SK-N-MC (cell line): ENCODE data around the gene FSTL4.

ENCODE experiments used
- DNase-seq: peaks from one replicate; pipeline ENCODE4 v3.0.0-alpha.2; 2011; ENCODE audit warnings: low read depth, low spot score
- H3K27ac ChIP-seq: fragments of 200-600 bp; sonication (generic); 2 replicates; pipeline ENCODE4 v1.5.1; 2016; ENCODE audit warnings: mixed run types
- H3K36me3 ChIP-seq: fragments of 200-600 bp; sonication (generic); 2 replicates; pipeline ENCODE4 v1.6.1; 2017; ENCODE audit warnings: antibody characterized with exemption, low read length, mixed read lengths; ENCODE audit not compliant: insufficient read depth
- H3K4me3 ChIP-seq: fragments of 200-600 bp; sonication (generic); 2 replicates; pipeline ENCODE4 v1.5.1; 2016
- H3K9ac ChIP-seq: fragments of 200-600 bp; sonication (generic); 2 replicates; pipeline ENCODE4 v1.8.0; 2017; ENCODE audit warnings: mixed run types, mixed read lengths; ENCODE audit not compliant: insufficient read length
- H3K9me3 ChIP-seq: fragments of 200-600 bp; sonication (generic); 2 replicates; pipeline ENCODE4 v1.6.1; 2017; ENCODE audit warnings: low read depth, mild to moderate bottlenecking, antibody characterized with exemption, low read length, moderate library complexity, mixed read lengths
- EZH2 ChIP-seq: fragments of 200-600 bp; sonication (generic); IDR thresholded peaks from one replicate; pipeline ENCODE4 v1.6.1; 2017; ENCODE audit warnings: antibody characterized with exemption
- FOXP2 ChIP-seq: optimal IDR thresholded peaks from 2 replicates; pipeline ENCODE3; 2011; ENCODE audit warnings: mild to moderate bottlenecking, moderate library complexity; ENCODE audit not compliant: insufficient read depth; ENCODE audit errors: extremely low read length, control extremely low read depth
- POLR2AphosphoS5 ChIP-seq: IDR thresholded peaks from 2 replicates; pipeline ENCODE4 v1.6.1; 2012; ENCODE audit warnings: mild to moderate bottlenecking, low read depth, low read length, borderline replicate concordance

Gene FSTL4

DNA sequence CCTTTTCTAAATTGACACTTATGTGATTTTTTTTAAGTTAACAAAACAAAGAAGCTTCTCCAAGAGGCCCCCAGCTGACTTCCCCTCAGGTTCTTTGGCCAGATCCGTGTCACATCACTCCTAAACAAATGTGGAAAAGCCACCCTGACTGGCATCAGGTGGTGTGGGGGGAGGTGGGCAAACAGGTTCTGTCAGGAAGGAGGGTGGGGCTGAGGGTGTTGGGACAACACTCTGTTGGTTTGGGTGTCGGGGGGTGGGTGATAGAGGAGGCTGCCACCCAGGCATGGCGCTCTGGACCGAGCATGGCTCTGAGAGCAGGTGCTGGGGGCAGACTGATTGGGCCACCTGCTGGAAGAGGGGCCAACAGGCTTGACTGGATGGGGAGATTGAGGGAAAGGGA, 349.7 kb downstream of the FSTL4 start:
- H3K36me3 ChIP-seq = no peaks in the 10 kb centered on the region
- H3K4me3 ChIP-seq = no peak overlapping the region
- TF ChIP-seq EZH2 = no peak
- TF ChIP-seq FOXP2 = no peak
- H3K9ac ChIP-seq = no peak overlapping the region
- DNase-seq = no peak
- no peaks in the 10 kb centered on the region for H3K9me3 ChIP-seq
- H3K27ac ChIP-seq = no peak overlapping the region

DNA sequence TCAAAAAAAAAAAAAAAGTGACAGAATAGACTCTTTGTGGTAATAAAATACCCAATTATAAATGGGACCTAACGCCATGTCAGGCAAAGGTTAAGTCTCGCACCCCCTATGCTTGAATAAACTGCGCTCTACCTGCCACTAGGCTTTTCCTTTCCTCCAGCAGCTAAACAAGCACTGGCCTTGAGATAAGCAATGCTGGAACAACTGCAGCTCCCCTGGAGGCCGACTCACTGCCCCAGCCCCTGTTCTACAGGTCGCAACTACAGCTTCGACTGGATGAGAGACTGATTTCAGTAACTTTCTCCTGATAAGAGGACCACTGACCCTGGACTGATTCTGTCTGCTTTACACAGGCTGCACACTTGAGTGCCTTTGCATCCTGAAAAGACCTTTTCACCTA, 350.3 kb downstream of the FSTL4 start:
- no peak for DNase-seq
- no peak overlapping the region for H3K4me3 ChIP-seq
- no peak overlapping the region for H3K27ac ChIP-seq
- no peaks in the 10 kb centered on the region for H3K9me3 ChIP-seq
- TF ChIP-seq EZH2 (no peak), FOXP2 (no peak), POLR2AphosphoS5 (no peak)
- no peak overlapping the region for H3K9ac ChIP-seq
- no peaks in the 10 kb centered on the region for H3K36me3 ChIP-seq

DNA sequence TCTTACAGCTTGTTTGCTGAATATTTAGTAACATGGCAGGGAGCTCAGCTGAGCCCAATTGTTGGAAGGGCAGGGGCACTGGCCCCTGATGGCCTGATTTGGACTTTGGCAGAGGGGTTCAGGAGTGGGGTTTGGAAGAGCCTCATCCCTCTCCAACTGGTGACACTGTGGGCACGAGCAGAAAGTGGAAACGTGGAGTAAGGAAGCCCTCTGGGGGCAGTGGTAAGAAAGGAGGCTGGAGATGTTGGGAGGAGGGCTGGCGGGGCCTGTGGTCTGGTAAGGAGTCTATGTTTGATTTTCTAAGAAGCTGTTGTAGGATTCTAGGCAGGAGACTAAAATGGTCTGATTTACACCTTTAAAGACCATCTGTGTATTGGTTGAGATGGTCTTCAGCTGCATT, 351.6 kb downstream of the FSTL4 start:
- no peaks in the 10 kb centered on the region for H3K9me3 ChIP-seq
- no peak for DNase-seq
- no peak overlapping the region for H3K4me3 ChIP-seq
- TF ChIP-seq POLR2AphosphoS5 = no peak
- no peak for TF ChIP-seq EZH2
- TF ChIP-seq FOXP2 = no peak
- no peak overlapping the region for H3K27ac ChIP-seq
- no peak overlapping the region for H3K9ac ChIP-seq
- no peaks in the 10 kb centered on the region for H3K36me3 ChIP-seq

DNA sequence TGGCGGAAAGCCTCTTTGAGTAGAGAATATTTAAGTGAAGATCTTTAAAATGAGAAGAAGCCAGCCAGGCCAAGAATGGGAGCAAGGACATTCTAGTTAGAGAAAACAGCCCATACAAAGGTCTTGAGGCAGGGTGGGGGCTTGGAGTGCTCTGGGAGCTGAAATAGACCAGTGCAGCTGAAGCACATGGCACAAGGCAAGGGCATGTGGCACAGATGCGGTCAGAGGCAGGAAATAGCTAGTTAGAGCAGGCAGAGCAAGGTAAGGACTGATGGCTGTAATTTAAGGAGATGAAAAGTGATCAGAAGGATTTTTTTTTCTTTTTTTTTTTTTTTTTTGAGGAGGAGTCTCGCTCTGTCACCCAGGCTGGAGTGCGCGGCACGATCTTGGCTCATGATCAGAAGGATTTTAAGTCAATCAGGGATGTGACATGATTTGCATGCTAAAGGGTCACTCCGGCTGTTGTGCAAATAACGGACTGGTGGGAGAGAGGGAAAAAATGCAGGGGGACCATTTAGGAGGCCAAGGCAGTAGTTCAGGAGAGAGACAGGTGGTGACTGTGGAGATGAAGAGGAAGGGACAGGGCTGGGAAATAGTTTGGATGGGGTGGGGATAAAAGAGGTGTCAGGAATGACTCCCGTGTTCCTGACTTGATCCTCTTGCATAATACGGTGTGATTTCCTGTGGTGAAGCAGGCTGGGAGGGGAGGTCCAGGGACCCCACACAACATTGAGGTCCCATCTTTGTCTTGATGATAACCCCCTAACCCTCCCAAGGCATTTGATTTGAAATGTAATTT, 352.9 kb downstream of the FSTL4 start:
- TF ChIP-seq FOXP2 (no peak), POLR2AphosphoS5 (no peak), EZH2 (no peak)
- no peak for DNase-seq
- H3K36me3 ChIP-seq = no peaks in the 10 kb centered on the region
- no peaks in the 10 kb centered on the region for H3K9me3 ChIP-seq
- H3K27ac ChIP-seq = no peak overlapping the region
- H3K9ac ChIP-seq = no peak overlapping the region
- H3K4me3 ChIP-seq = no peak overlapping the region

DNA sequence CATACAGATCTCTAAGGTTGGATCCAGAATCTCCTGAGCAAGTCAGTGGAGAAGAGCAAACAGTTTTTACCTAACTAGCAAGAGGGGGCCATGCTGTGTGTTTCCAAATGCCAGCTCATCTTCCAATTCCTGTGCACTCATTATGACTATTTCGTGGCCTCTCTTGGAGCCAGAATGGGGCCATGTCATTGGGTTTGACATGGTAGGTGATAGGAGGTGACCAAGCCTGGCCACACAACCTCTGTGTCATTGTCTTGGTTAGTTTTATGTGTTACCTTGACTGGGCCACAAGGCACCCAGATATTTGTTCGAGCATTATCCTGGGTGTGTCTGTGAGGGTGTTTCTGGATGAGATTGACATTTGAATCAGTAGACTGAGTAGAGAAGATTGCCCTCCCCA, 354.4 kb downstream of the FSTL4 start:
- Histone ChIP-seq H3K27ac (no peak overlapping the region), H3K4me3 (no peak overlapping the region), H3K9me3 (no peaks in the 10 kb centered on the region), H3K36me3 (no peaks in the 10 kb centered on the region), H3K9ac (no peak overlapping the region)
- TF ChIP-seq EZH2 (no peak), POLR2AphosphoS5 (no peak), FOXP2 (no peak)
- no peak for DNase-seq

DNA sequence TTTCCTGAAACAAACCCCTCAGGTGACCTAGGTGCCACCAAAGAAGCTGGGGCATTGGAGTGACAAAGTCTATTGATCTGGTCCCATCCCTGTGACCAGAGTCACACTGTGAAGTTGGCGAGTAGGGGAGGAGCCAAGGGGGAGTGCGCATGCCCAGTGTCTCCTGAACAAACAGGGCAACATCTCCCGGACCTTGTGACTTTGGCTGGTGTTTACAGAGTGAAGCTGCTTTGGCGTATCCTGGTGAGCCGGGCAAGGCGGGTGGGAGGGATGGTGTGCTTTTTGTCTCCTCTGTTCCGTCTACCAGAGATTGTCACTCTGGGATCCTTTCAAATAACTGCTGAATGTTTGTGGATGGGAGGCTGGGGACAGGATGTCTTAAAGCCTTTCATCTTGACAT, 356.1 kb downstream of the FSTL4 start:
- TF ChIP-seq FOXP2 (no peak), EZH2 (no peak), POLR2AphosphoS5 (no peak)
- H3K36me3 ChIP-seq = no peaks in the 10 kb centered on the region
- no peak overlapping the region for H3K4me3 ChIP-seq
- no peak for DNase-seq
- no peak overlapping the region for H3K27ac ChIP-seq
- H3K9me3 ChIP-seq = no peaks in the 10 kb centered on the region
- no peak overlapping the region for H3K9ac ChIP-seq

DNA sequence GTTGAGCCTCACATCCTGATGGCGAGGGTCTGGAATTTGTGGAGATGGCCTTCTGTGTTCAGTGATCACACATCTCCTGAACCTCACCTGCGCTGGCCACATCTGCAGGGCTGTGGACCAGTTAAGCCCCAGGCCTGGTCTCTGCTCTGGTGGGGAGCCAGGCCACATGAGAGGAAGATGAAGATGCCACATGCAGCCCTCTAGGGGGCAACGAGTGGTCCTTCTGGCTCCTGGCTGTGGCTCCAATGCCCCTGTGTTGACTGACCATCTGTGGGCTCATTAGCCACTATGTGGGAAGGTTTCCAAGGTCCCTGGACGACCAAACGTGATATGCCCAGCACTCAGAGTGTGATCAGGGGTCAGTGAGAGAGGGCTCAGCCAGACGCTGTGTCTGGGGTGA, 357.5 kb downstream of the FSTL4 start:
- no peaks in the 10 kb centered on the region for H3K36me3 ChIP-seq
- H3K27ac ChIP-seq = no peak overlapping the region
- no peak overlapping the region for H3K9ac ChIP-seq
- H3K9me3 ChIP-seq = no peaks in the 10 kb centered on the region
- no peak for TF ChIP-seq FOXP2
- no peak for TF ChIP-seq EZH2
- no peak for TF ChIP-seq POLR2AphosphoS5
- no peak for DNase-seq
- no peak overlapping the region for H3K4me3 ChIP-seq

DNA sequence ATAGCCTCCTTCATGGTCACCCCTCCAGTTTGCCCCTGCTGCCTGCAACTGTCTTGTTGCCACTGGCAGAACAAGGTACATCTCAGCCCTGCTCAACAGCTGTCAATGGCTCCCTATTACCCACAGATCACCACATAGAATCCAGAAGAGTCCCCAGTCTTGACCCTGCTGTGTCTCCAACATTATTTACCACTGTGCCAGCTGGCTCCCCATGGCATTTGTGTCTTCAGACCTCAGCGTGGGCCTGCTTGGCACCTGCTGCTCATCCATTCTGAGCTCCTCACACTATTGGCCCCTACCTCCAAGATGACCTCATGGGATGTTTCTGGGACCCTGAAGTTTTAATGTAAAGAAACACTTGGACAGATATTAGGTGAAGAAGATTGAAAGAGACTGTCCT, 358.7 kb downstream of the FSTL4 start:
- Histone ChIP-seq H3K9me3 (no peaks in the 10 kb centered on the region), H3K36me3 (no peaks in the 10 kb centered on the region), H3K9ac (no peak overlapping the region), H3K4me3 (no peak overlapping the region), H3K27ac (no peak overlapping the region)
- no peak for DNase-seq
- TF ChIP-seq FOXP2 = no peak
- TF ChIP-seq EZH2 = no peak
- no peak for TF ChIP-seq POLR2AphosphoS5

DNA sequence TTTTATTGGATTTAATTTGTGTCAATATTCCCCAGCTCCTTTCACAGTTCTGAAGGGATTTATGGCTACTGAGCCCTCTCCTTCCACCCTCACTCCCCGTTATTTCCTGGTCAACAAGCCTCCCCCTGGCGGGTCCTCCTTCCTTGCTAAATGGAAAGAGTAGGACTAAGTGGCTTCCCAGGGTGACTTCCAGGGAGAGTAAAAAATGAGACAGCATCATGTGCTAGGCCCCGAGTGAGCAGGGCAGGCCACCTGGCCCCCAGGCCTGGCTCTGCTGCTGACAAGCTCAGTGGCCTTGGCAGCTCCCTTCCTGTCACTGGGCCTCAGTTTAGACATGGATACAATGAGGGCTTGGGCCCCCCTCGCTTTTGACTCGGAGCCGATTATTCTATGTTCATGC, 359.3 kb downstream of the FSTL4 start:
- Histone ChIP-seq H3K36me3 (no peaks in the 10 kb centered on the region), H3K27ac (no peak overlapping the region), H3K9ac (no peak overlapping the region), H3K4me3 (no peak overlapping the region), H3K9me3 (no peaks in the 10 kb centered on the region)
- no peak for DNase-seq
- TF ChIP-seq POLR2AphosphoS5 = no peak
- TF ChIP-seq EZH2 = no peak
- TF ChIP-seq FOXP2 = no peak
